Tibial nerve (tissue), 4 donors: Measurements from ENCODE around the gene NDEL1.

Source experiments
- CTCF ChIP-seq, 5 experiments: fragments of 200-600 bp in 3 of 5; fragments of 450-650 bp in 2 of 5; sonication (generic) in 3 of 5; IDR thresholded peaks; one replicate each; pipeline ENCODE4 v1.5.1; 2016 to 2019; ENCODE audit warnings: antibody characterized with exemption in 5 of 5, mild to moderate bottlenecking in 3 of 5, moderate library complexity in 2 of 5
- EP300 ChIP-seq, 2 donors: sonication (generic); formaldehyde crosslinking; IDR thresholded peaks; one replicate each; pipeline ENCODE4 v1.6.1; 2017; ENCODE audit warnings: antibody characterized with exemption in 2 of 2, mild to moderate bottlenecking in 1 of 2
- POLR2A ChIP-seq, 2 donors: fragments of 450-650 bp; IDR thresholded peaks; one replicate each; pipeline ENCODE4 v1.6.1; 2017; ENCODE audit warnings: antibody characterized with exemption in 2 of 2, mild to moderate bottlenecking in 2 of 2, moderate library complexity in 2 of 2

GRCh38 chr17:8406174-8406573 lies 29.5 kb upstream of the NDEL1 start:
- TF ChIP-seq POLR2A (IDR thresholded peaks at IDR 0.05) (no peak), CTCF (IDR thresholded peaks at IDR 0.05) (no peak), EP300 (IDR thresholded peaks at IDR 0.05) (no peak)
